Measurements from ENCODE around the gene PRKAG2. TPM values are rescaled to one million over a fixed set of nuclear protein-coding genes. Genes with fewer than 3 reads are reported as not detected.

PRKAG2 gene
- total and polyA plus RNA-seq, 2 of the 8 experiments (the other 6 are each of a cell fraction or from before 2014, with no cell fraction given) = 7.5 to 18.1 TPM

- TF ChIP-seq MAFK (IDR thresholded peaks at IDR 0.05; ENCODE audit: low read depth, low read length) = no peak
- no peak for TF ChIP-seq CBX8 (IDR thresholded peaks at IDR 0.05; ENCODE audit: borderline replicate concordance, low read depth, low read length)
- TF ChIP-seq ASH2L (IDR thresholded peaks at IDR 0.05; ENCODE audit: low read length) = no peak
- no peak for TF ChIP-seq RAD21 (IDR thresholded peaks at IDR 0.05 in 1 of 2, conservative IDR thresholded peaks at IDR 0.05 in 1 of 2; ENCODE audit: low read depth in 2 of 2, low read length in 2 of 2)
Observed at GRCh38 chr7:151762583-151763245, 114.2 kb downstream of the PRKAG2 start (continued).

All from H1 (cell line).